Trophoblast cell (in vitro differentiated cells and primary cell): ENCODE data around the gene LITAF.

Experiments
- DNase-seq, 2 donors: peaks; one replicate each; pipeline ENCODE4 v3.0.0-alpha.2; 2016
- H2AFZ ChIP-seq: 2 replicates; pipeline ENCODE4 v1.6.1; 2013; ENCODE audit warnings: low read length, moderate library complexity, mild to moderate bottlenecking; ENCODE audit not compliant: insufficient read depth, poor library complexity
- H2AK5ac ChIP-seq: 2 replicates; pipeline ENCODE4 v1.6.1; 2013; ENCODE audit warnings: mild to moderate bottlenecking, low read length
- H2BK120ac ChIP-seq: 2 replicates; pipeline ENCODE4 v1.6.1; 2013; ENCODE audit warnings: low read length, mild to moderate bottlenecking, moderate library complexity; ENCODE audit not compliant: insufficient read depth, poor library complexity
- H2BK12ac ChIP-seq: 2 replicates; pipeline ENCODE4 v1.6.1; 2013; ENCODE audit warnings: mild to moderate bottlenecking, low read length, moderate library complexity
- H2BK5ac ChIP-seq: 2 replicates; pipeline ENCODE4 v1.6.1; 2013; ENCODE audit warnings: low read length, low read depth, moderate library complexity, mild to moderate bottlenecking; ENCODE audit not compliant: poor library complexity
- H3K14ac ChIP-seq: 2 replicates; pipeline ENCODE4 v1.6.1; 2013; ENCODE audit warnings: mild to moderate bottlenecking, low read length
- H3K18ac ChIP-seq: 2 replicates; pipeline ENCODE4 v1.6.1; 2013; ENCODE audit warnings: mild to moderate bottlenecking, low read length
- H3K23ac ChIP-seq: 2 replicates; pipeline ENCODE4 v1.6.1; 2013; ENCODE audit warnings: low read length
- H3K27ac ChIP-seq: 2 replicates; pipeline ENCODE4 v1.5.1; 2013; ENCODE audit warnings: low read depth, mild to moderate bottlenecking, inconsistent platforms, low read length, moderate library complexity
- H3K27me3 ChIP-seq: 2 replicates; pipeline ENCODE4 v1.6.1; 2013; ENCODE audit warnings: inconsistent platforms, mild to moderate bottlenecking, low read length, moderate library complexity; ENCODE audit not compliant: insufficient read depth
- H3K36me3 ChIP-seq, 2 experiments: 1 replicate in 1 of 2; 2 replicates in 1 of 2; pipeline ENCODE4 v1.6.1; 2013; ENCODE audit warnings: low read length in 2 of 2, mild to moderate bottlenecking in 2 of 2, moderate library complexity in 1 of 2; ENCODE audit not compliant: insufficient read depth in 2 of 2, control insufficient read depth in 1 of 2
- H3K4ac ChIP-seq: 2 replicates; pipeline ENCODE4 v1.6.1; 2013; ENCODE audit warnings: low read depth, mild to moderate bottlenecking, low read length, moderate library complexity
- H3K4me1 ChIP-seq, 2 experiments: 1 replicate in 1 of 2; 2 replicates in 1 of 2; pipeline ENCODE4 v1.6.1; 2013; ENCODE audit warnings: low read length in 2 of 2, mild to moderate bottlenecking in 2 of 2, moderate library complexity in 1 of 2; ENCODE audit not compliant: insufficient read depth in 2 of 2, control insufficient read depth in 1 of 2
- H3K4me2 ChIP-seq: 2 replicates; pipeline ENCODE4 v1.6.1; 2013; ENCODE audit warnings: inconsistent platforms, mild to moderate bottlenecking, low read length, moderate library complexity
- H3K4me3 ChIP-seq: 2 replicates; pipeline ENCODE4 v1.5.1; 2013; ENCODE audit warnings: mild to moderate bottlenecking, low read depth, low read length, inconsistent platforms
- H3K79me1 ChIP-seq: one replicate; pipeline ENCODE4 v1.6.1; 2013; ENCODE audit warnings: low read length
- H3K79me2 ChIP-seq: 2 replicates; pipeline ENCODE4 v1.6.1; 2013; ENCODE audit warnings: low read length, mild to moderate bottlenecking; ENCODE audit not compliant: control insufficient read depth, insufficient read depth, poor library complexity
- H3K9ac ChIP-seq: 2 replicates; pipeline ENCODE4 v1.6.1; 2013; ENCODE audit warnings: mild to moderate bottlenecking, low read length
- H3K9me3 ChIP-seq: 2 replicates; pipeline ENCODE4 v1.6.1; 2013; ENCODE audit warnings: low read depth, mild to moderate bottlenecking, control low read depth, inconsistent platforms, low read length; ENCODE audit not compliant: insufficient read depth
- H4K12ac ChIP-seq: 2 replicates; pipeline ENCODE4 v1.6.1; 2013; ENCODE audit warnings: low read depth, mild to moderate bottlenecking, low read length, moderate library complexity
- H4K8ac ChIP-seq: 2 replicates; pipeline ENCODE4 v1.6.1; 2013; ENCODE audit warnings: low read depth, mild to moderate bottlenecking, low read length, moderate library complexity
- H4K91ac ChIP-seq: one replicate; pipeline ENCODE4 v1.6.1; 2013; ENCODE audit warnings: low read depth, mild to moderate bottlenecking, low read length, moderate library complexity
- WGBS: extraction: QIAGEN DNeasy Blood & Tissue Kit; methylation state at CpG from one replicate; pipeline ENCODE4 v1.1.7; 2013; ENCODE audit warnings: missing lambda C conversion rate; ENCODE audit not compliant: insufficient read length, insufficient coverage; ENCODE audit errors: extremely low coverage; 5-methylcytosine and 5-hydroxymethylcytosine counted together

LITAF gene

GRCh38 chr16:11624205-11624604 lies 37.5 kb upstream of the LITAF start:
- Histone ChIP-seq H3K14ac (no peak overlapping the region), H2BK5ac (no peak overlapping the region), H3K4me1 (peaks cover 6% of the 10 kb centered on the region in 2 experiments), H4K8ac (no peak overlapping the region), H3K4me3 (no peak overlapping the region), H3K27me3 (no peaks in the 10 kb centered on the region), H3K4me2 (no peak overlapping the region), H2AFZ (no peak overlapping the region), H3K9me3 (peaks cover 1% of the 10 kb centered on the region), H3K27ac (no peak overlapping the region), H4K91ac (no peak overlapping the region), H3K18ac (no peak overlapping the region), H2AK5ac (no peak overlapping the region), H3K4ac (no peak overlapping the region), H2BK120ac (no peak overlapping the region), H4K12ac (no peak overlapping the region), H2BK12ac (no peak overlapping the region), H3K23ac (no peak overlapping the region), H3K79me2 (no peaks in the 10 kb centered on the region), H3K9ac (no peak overlapping the region), H3K36me3 (no peaks in the 10 kb centered on the region), H3K79me1 (peaks cover 2% of the 10 kb centered on the region)
- WGBS: no CpG with 5 or more reads among the region's 4 CpGs
- no peak for DNase-seq

GRCh38 chr16:11621920-11622651 lies 35.4 kb upstream of the LITAF start:
- Histone ChIP-seq H3K4me3 (no peak overlapping the region), H4K12ac (no peak overlapping the region)

GRCh38 chr16:11621539-11621919 lies 34.8 kb upstream of the LITAF start:
- H3K27ac ChIP-seq: no peak overlapping the region

More at GRCh38 chr16:11621920-11622651, 35.4 kb upstream of the LITAF start:
- H3K36me3 ChIP-seq: no peaks in the 10 kb centered on the region
- H2BK120ac ChIP-seq: no peak overlapping the region
- H2BK5ac ChIP-seq: no peak overlapping the region
- no peak overlapping the region for H3K4ac ChIP-seq
- H3K9me3 ChIP-seq: peaks cover 1% of the 10 kb centered on the region
- H4K8ac ChIP-seq: no peak overlapping the region
- no peak overlapping the region for H2AFZ ChIP-seq
- no peak overlapping the region for H4K91ac ChIP-seq
- no peak overlapping the region for H3K14ac ChIP-seq
- no peak overlapping the region for H3K18ac ChIP-seq
- no peak overlapping the region for H3K9ac ChIP-seq
- no peaks in the 10 kb centered on the region for H3K27me3 ChIP-seq
- no peaks in the 10 kb centered on the region for H3K79me2 ChIP-seq
- no peak overlapping the region for H3K23ac ChIP-seq
- DNase-seq: no peak
- H3K4me2 ChIP-seq: no peak overlapping the region
- H2AK5ac ChIP-seq: no peak overlapping the region
- no peak overlapping the region for H2BK12ac ChIP-seq
- H3K79me1 ChIP-seq: no peaks in the 10 kb centered on the region
- H3K4me1 ChIP-seq: peaks cover 3 to 6% of the 10 kb centered on the region in 2 experiments
- no peak overlapping the region for H3K27ac ChIP-seq
- no CpG with 5 or more reads among the region's 19 CpGs for WGBS

GRCh38 chr16:11620243-11621003 lies 33.7 kb upstream of the LITAF start:
- H3K9me3 ChIP-seq: no peaks in the 10 kb centered on the region

More at GRCh38 chr16:11621539-11621919, 34.8 kb upstream of the LITAF start:
- DNase-seq: no peak
- no peak overlapping the region for H2AFZ ChIP-seq
- no peaks in the 10 kb centered on the region for H3K36me3 ChIP-seq
- no peak overlapping the region for H3K4ac ChIP-seq
- no CpG with 5 or more reads among the region's 6 CpGs for WGBS
- no peak overlapping the region for H4K8ac ChIP-seq
- H3K14ac ChIP-seq: no peak overlapping the region
- H4K91ac ChIP-seq: no peak overlapping the region
- H3K79me2 ChIP-seq: no peaks in the 10 kb centered on the region
- H4K12ac ChIP-seq: no peak overlapping the region
- H2AK5ac ChIP-seq: no peak overlapping the region
- H3K23ac ChIP-seq: no peak overlapping the region
- H3K9me3 ChIP-seq: no peaks in the 10 kb centered on the region
- no peaks in the 10 kb centered on the region for H3K27me3 ChIP-seq
- no peak overlapping the region for H3K4me3 ChIP-seq
- no peak overlapping the region for H2BK5ac ChIP-seq
- H3K4me2 ChIP-seq: no peak overlapping the region
- H3K9ac ChIP-seq: no peak overlapping the region
- no peak overlapping the region for H2BK120ac ChIP-seq
- H2BK12ac ChIP-seq: no peak overlapping the region
- H3K4me1 ChIP-seq: peaks cover 0 to 2% of the 10 kb centered on the region in 2 experiments
- no peaks in the 10 kb centered on the region for H3K79me1 ChIP-seq
- H3K18ac ChIP-seq: no peak overlapping the region

More at GRCh38 chr16:11620243-11621003, 33.7 kb upstream of the LITAF start:
- H4K12ac ChIP-seq: no peak overlapping the region
- no peaks in the 10 kb centered on the region for H3K27me3 ChIP-seq
- no peak overlapping the region for H3K4me3 ChIP-seq
- H3K23ac ChIP-seq: no peak overlapping the region
- H2AK5ac ChIP-seq: no peak overlapping the region
- H4K8ac ChIP-seq: no peak overlapping the region
- H2BK120ac ChIP-seq: no peak overlapping the region
- H3K18ac ChIP-seq: no peak overlapping the region
- WGBS: no CpG with 5 or more reads among the region's 8 CpGs
- H3K4ac ChIP-seq: no peak overlapping the region
- no peaks in the 10 kb centered on the region for H3K36me3 ChIP-seq
- no peak overlapping the region for H3K4me2 ChIP-seq
- H2BK12ac ChIP-seq: no peak overlapping the region
- no peak overlapping the region for H3K27ac ChIP-seq
- no peaks in the 10 kb centered on the region for H3K79me2 ChIP-seq
- no peaks in the 10 kb centered on the region for H3K79me1 ChIP-seq
- H3K4me1 ChIP-seq: peaks cover 0 to 6% of the 10 kb centered on the region in 2 experiments
- H2AFZ ChIP-seq: no peak overlapping the region
- H3K9ac ChIP-seq: no peak overlapping the region
- no peak overlapping the region for H4K91ac ChIP-seq
- no peak for DNase-seq
- H3K14ac ChIP-seq: no peak overlapping the region
- no peak overlapping the region for H2BK5ac ChIP-seq
